ENCODE data around the gene ZBTB44. TPM values are rescaled to one million over a fixed set of nuclear protein-coding genes. Genes with fewer than 3 reads are reported as not detected.
"Not testable (repeated sequence)": the region's sequence is repeated elsewhere in the genome, so short reads cannot be mapped to it uniquely, and the experiment has no call there.

ZBTB44 gene
- total and polyA plus RNA-seq, 4 donors, result 4.7 to 33.9 (median 17.0) TPM

- Histone ChIP-seq H3K27ac (ENCODE audit: low read depth in 1 of 2, low read length in 2 of 2) (no peak overlapping the region), H3K36me3 (ENCODE audit: control insufficient read depth in 4 of 4, insufficient read depth in 3 of 4, low read depth in 1 of 4, low read length in 3 of 4) (peaks cover 1 to 11% (median 6%) of the 10 kb centered on the region in 4 donors), H3K9me3 (ENCODE audit: control insufficient read depth in 4 of 4, low read length in 3 of 4) (peaks cover 0 to 3% (median 0%) of the 10 kb centered on the region in 4 donors), H3K27me3 (ENCODE audit: control insufficient read depth in 4 of 4, insufficient read depth in 4 of 4, low read length in 3 of 4) (no peaks in the 10 kb centered on the region), H3K4me1 (ENCODE audit: control insufficient read depth in 4 of 4, insufficient read depth in 4 of 4, low read length in 3 of 4) (peaks cover 0 to 6% (median 4%) of the 10 kb centered on the region in 4 donors), H3K4me3 (ENCODE audit: low read depth in 1 of 3, low read length in 3 of 3) (no peak overlapping the region), H3K9ac (ENCODE audit: low read depth in 1 of 2, low read length in 2 of 2) (no peak overlapping the region)
- 100% methylated on average over 2 of the region's 2 CpGs for WGBS
- TF ChIP-seq NR2F2 (IDR thresholded peaks at IDR 0.05) (no peak), HNF4G (IDR thresholded peaks at IDR 0.05) (no peak), MAX (IDR thresholded peaks at IDR 0.05) (no peak), RXRA (IDR thresholded peaks at IDR 0.05) (no peak), RAD21 (IDR thresholded peaks at IDR 0.05) (no peak), FOXA1 (IDR thresholded peaks at IDR 0.05) (no peak), EGR1 (IDR thresholded peaks at IDR 0.05; ENCODE audit: low read depth in 2 of 2) (no peak)
- no peak for DNase-seq (ENCODE audit: low spot score)
These were observed 54.6 kb downstream of the ZBTB44 start for GRCh38 chr11:130260080-130260627.

GRCh38 chr11:130251763-130252162, 63.0 kb downstream of the ZBTB44 start:
- not testable (repeated sequence) for H3K27ac ChIP-seq (ENCODE audit: low read depth in 1 of 2, low read length in 2 of 2); H3K9ac ChIP-seq (ENCODE audit: low read depth in 1 of 2, low read length in 2 of 2); H3K4me1 ChIP-seq (ENCODE audit: control insufficient read depth in 4 of 4, insufficient read depth in 4 of 4, low read length in 3 of 4); H3K36me3 ChIP-seq (ENCODE audit: control insufficient read depth in 4 of 4, insufficient read depth in 3 of 4, low read depth in 1 of 4, low read length in 3 of 4); H3K4me3 ChIP-seq (ENCODE audit: low read depth in 1 of 3, low read length in 3 of 3); H3K9me3 ChIP-seq (ENCODE audit: control insufficient read depth in 4 of 4, low read length in 3 of 4); H3K27me3 ChIP-seq (ENCODE audit: control insufficient read depth in 4 of 4, insufficient read depth in 4 of 4, low read length in 3 of 4); DNase-seq (ENCODE audit: low spot score)
- WGBS, result 94% methylated on average over 1 of the region's 1 CpG

GRCh38 chr11:130249929-130250328, 64.8 kb downstream of the ZBTB44 start:
- not testable (repeated sequence) for H3K4me3 ChIP-seq (ENCODE audit: low read depth in 1 of 3, low read length in 3 of 3); H3K9me3 ChIP-seq (ENCODE audit: control insufficient read depth in 4 of 4, low read length in 3 of 4); H3K9ac ChIP-seq (ENCODE audit: low read depth in 1 of 2, low read length in 2 of 2); H3K27ac ChIP-seq (ENCODE audit: low read depth in 1 of 2, low read length in 2 of 2); H3K4me1 ChIP-seq (ENCODE audit: control insufficient read depth in 4 of 4, insufficient read depth in 4 of 4, low read length in 3 of 4); H3K27me3 ChIP-seq (ENCODE audit: control insufficient read depth in 4 of 4, insufficient read depth in 4 of 4, low read length in 3 of 4); H3K36me3 ChIP-seq (ENCODE audit: control insufficient read depth in 4 of 4, insufficient read depth in 3 of 4, low read depth in 1 of 4, low read length in 3 of 4); DNase-seq (ENCODE audit: low spot score)
- 94% methylated on average over 5 of the region's 5 CpGs for WGBS

GRCh38 chr11:130249371-130249770, 65.3 kb downstream of the ZBTB44 start:
- Histone ChIP-seq H3K4me1 (ENCODE audit: control insufficient read depth in 4 of 4, insufficient read depth in 4 of 4, low read length in 3 of 4) (no peaks in the 10 kb centered on the region), H3K4me3 (ENCODE audit: low read depth in 1 of 3, low read length in 3 of 3) (no peak overlapping the region), H3K9ac (ENCODE audit: low read depth in 1 of 2, low read length in 2 of 2) (no peak overlapping the region), H3K9me3 (ENCODE audit: control insufficient read depth in 4 of 4, low read length in 3 of 4) (no peaks in the 10 kb centered on the region), H3K27ac (ENCODE audit: low read depth in 1 of 2, low read length in 2 of 2) (no peak overlapping the region), H3K36me3 (ENCODE audit: control insufficient read depth in 4 of 4, insufficient read depth in 3 of 4, low read depth in 1 of 4, low read length in 3 of 4) (no peaks in the 10 kb centered on the region), H3K27me3 (ENCODE audit: control insufficient read depth in 4 of 4, insufficient read depth in 4 of 4, low read length in 3 of 4) (no peaks in the 10 kb centered on the region)
- no peak for DNase-seq (ENCODE audit: low spot score)
- TF ChIP-seq GABPA (IDR thresholded peaks at IDR 0.05 in 1 of 2, conservative IDR thresholded peaks at IDR 0.05 in 1 of 2), result no peak
- no peak for TF ChIP-seq EGR1 (IDR thresholded peaks at IDR 0.05; ENCODE audit: low read depth in 2 of 2)
- no peak for TF ChIP-seq HNF4G (IDR thresholded peaks at IDR 0.05)
- no peak for TF ChIP-seq RXRA (IDR thresholded peaks at IDR 0.05)
- TF ChIP-seq FOXA1 (IDR thresholded peaks at IDR 0.05), result no peak
- TF ChIP-seq HNF4A (conservative IDR thresholded peaks at IDR 0.05), result no peak
- TF ChIP-seq YY1 (IDR thresholded peaks at IDR 0.05), result no peak
- no peak for TF ChIP-seq FOXA2 (IDR thresholded peaks at IDR 0.05)
- TF ChIP-seq RAD21 (IDR thresholded peaks at IDR 0.05), result no peak
- TF ChIP-seq ZBTB33 (IDR thresholded peaks at IDR 0.05), result no peak
- no peak for TF ChIP-seq REST (IDR thresholded peaks at IDR 0.05)
- no peak for TF ChIP-seq MAX (IDR thresholded peaks at IDR 0.05)
- TF ChIP-seq SP1 (IDR thresholded peaks at IDR 0.05), result no peak
- TF ChIP-seq ATF3 (IDR thresholded peaks at IDR 0.05), result no peak
- TF ChIP-seq TAF1 (conservative IDR thresholded peaks at IDR 0.05), result no peak
- WGBS, result 98% methylated on average over 5 of the region's 5 CpGs
